Glomerular endothelial cell (primary cell): ENCODE results near the gene CASP10. TPM values are rescaled to one million over a fixed set of nuclear protein-coding genes. Genes with fewer than 3 reads are reported as not detected.

ENCODE experiments used
- total RNA-seq: library from RNA; depleted of rRNA; stranded (reverse); fragments of >200 nt; gene quantifications from 2 replicates; pipeline ENCODE4 v1.2.3, GENCODE V29; 2015

Gene CASP10
- total RNA-seq, 1 donor from 2014 or later = 42.1 TPM

Other genes with a start within 250 kb of the CASP10 start
- 11.1 and 13.7 TPM in 2 replicates for gene ORC2, start 219.5 kb upstream of the CASP10 start, total RNA-seq
- gene HYCC2, start 111.5 kb upstream of the CASP10 start, total RNA-seq = 6.2 and 11.0 TPM in 2 replicates
- 73.9 and 92.0 TPM in 2 replicates for gene NDUFB3, start 111.1 kb upstream of the CASP10 start, total RNA-seq
- 183 and 240 TPM in 2 replicates for gene CFLAR, start 67.0 kb upstream of the CASP10 start, total RNA-seq
- gene CASP8, start 77.4 kb downstream of the CASP10 start, total RNA-seq = 11.6 and 16.9 TPM in 2 replicates
- gene FLACC1, start 174.2 kb downstream of the CASP10 start, total RNA-seq = 0.15 and 0.23 TPM in 2 replicates